CD14-positive monocyte (primary cell): Measurements from ENCODE around the gene SLC51A. TPM values are rescaled to one million over a fixed set of nuclear protein-coding genes. Genes with fewer than 3 reads are reported as not detected.

Experiments
- DNase-seq, 3 donors: peaks; one replicate each; pipeline ENCODE4 v3.0.0-alpha.2; 2011 to 2022
- H2AFZ ChIP-seq: 2 replicates; pipeline ENCODE4 v1.6.0; 2012; ENCODE audit warnings: mild to moderate bottlenecking, low read depth, low read length, inconsistent platforms; ENCODE audit not compliant: insufficient read depth, poor library complexity, severe bottlenecking
- H3K27ac ChIP-seq, 2 donors: 1 replicate in 1 of 2; 2 replicates in 1 of 2; pipeline ENCODE4 v1.5.1; 2012 to 2013; ENCODE audit warnings: low read length in 2 of 2, control low read depth in 1 of 2, inconsistent platforms in 1 of 2, low read depth in 1 of 2, mild to moderate bottlenecking in 1 of 2
- H3K27me3 ChIP-seq, 2 donors: one replicate each; pipeline versions ENCODE4 v1.6.0 to v1.6.1; 2011 to 2013; ENCODE audit warnings: low read length in 2 of 2; ENCODE audit not compliant: control insufficient read depth in 2 of 2, insufficient read depth in 2 of 2
- H3K36me3 ChIP-seq, 2 donors: replicated peaks in 1 of 2; 1 replicate in 1 of 2; 2 replicates in 1 of 2; pipeline versions ENCODE4 v1.5.1 to v1.6.1; 2012 to 2013; ENCODE audit warnings: low read length in 2 of 2, control low read depth in 1 of 2, inconsistent platforms in 1 of 2, mild to moderate bottlenecking in 1 of 2; ENCODE audit not compliant: insufficient read depth in 2 of 2, control insufficient read depth in 1 of 2
- H3K4me1 ChIP-seq, 2 donors: 1 replicate in 1 of 2; 2 replicates in 1 of 2; pipeline versions ENCODE4 v1.5.1 to v1.6.1; 2012 to 2013; ENCODE audit warnings: low read length in 2 of 2, control low read depth in 1 of 2, inconsistent platforms in 1 of 2, mild to moderate bottlenecking in 1 of 2, moderate library complexity in 1 of 2; ENCODE audit not compliant: insufficient read depth in 2 of 2, control insufficient read depth in 1 of 2
- H3K4me2 ChIP-seq: replicated peaks from 2 replicates; pipeline ENCODE3; 2012; ENCODE audit warnings: low read length, moderate library complexity, mild to moderate bottlenecking; ENCODE audit not compliant: poor library complexity, severe bottlenecking; ENCODE audit errors: extremely low read depth
- H3K4me3 ChIP-seq, 3 experiments: fragments of 200-600 bp in 1 of 3; sonication (generic) in 1 of 3; replicated peaks in 1 of 3; 1 replicate in 2 of 3; 2 replicates in 1 of 3; pipeline ENCODE4 v1.5.1; 2011 to 2013; ENCODE audit warnings: low read length in 3 of 3, mild to moderate bottlenecking in 3 of 3, control low read depth in 2 of 3, low read depth in 2 of 3, inconsistent platforms in 1 of 3, moderate library complexity in 1 of 3
- H3K79me2 ChIP-seq: 2 replicates; pipeline ENCODE4 v1.6.0; 2012; ENCODE audit warnings: mild to moderate bottlenecking, control low read depth, inconsistent platforms, low read length, moderate library complexity; ENCODE audit not compliant: insufficient read depth
- H3K9ac ChIP-seq: 2 replicates; pipeline ENCODE4 v1.6.0; 2017; ENCODE audit warnings: low read length, mild to moderate bottlenecking; ENCODE audit not compliant: insufficient read depth, poor library complexity, severe bottlenecking
- H3K9me3 ChIP-seq, 2 donors: replicated peaks in 1 of 2; 1 replicate in 1 of 2; 2 replicates in 1 of 2; pipeline versions ENCODE4 v1.5.1 to v1.6.1; 2012 to 2013; ENCODE audit warnings: low read length in 2 of 2, control low read depth in 1 of 2; ENCODE audit not compliant: control insufficient read depth in 1 of 2, insufficient read depth in 1 of 2
- H4K20me1 ChIP-seq: 2 replicates; pipeline ENCODE4 v1.6.0; 2012; ENCODE audit warnings: mild to moderate bottlenecking, low read length, control low read depth, moderate library complexity; ENCODE audit not compliant: insufficient read depth
- H3K27ac Mint-ChIP-seq, 7 donors: one replicate each; pipeline ENCODE4 v1.8.0; 2020; ENCODE audit warnings: mild to moderate bottlenecking in 7 of 7, mixed read lengths in 7 of 7, moderate library complexity in 6 of 7, inconsistent platforms in 2 of 7
- H3K27me3 Mint-ChIP-seq, 3 donors: one replicate each; pipeline ENCODE4 v1.8.0; 2021 to 2022; ENCODE audit warnings: low read depth in 3 of 3, mild to moderate bottlenecking in 3 of 3, mixed read lengths in 3 of 3, moderate library complexity in 3 of 3, inconsistent platforms in 1 of 3
- H3K36me3 Mint-ChIP-seq, 2 donors: one replicate each; pipeline ENCODE4 v1.8.0; 2020; ENCODE audit warnings: mixed read lengths in 2 of 2, inconsistent platforms in 1 of 2, mild to moderate bottlenecking in 1 of 2
- H3K4me1 Mint-ChIP-seq: one replicate; pipeline ENCODE4 v1.8.0; 2020; ENCODE audit warnings: mild to moderate bottlenecking, mixed read lengths
- H3K4me3 Mint-ChIP-seq, 2 donors: one replicate each; pipeline ENCODE4 v1.8.0; 2020; ENCODE audit warnings: mild to moderate bottlenecking in 2 of 2, mixed read lengths in 2 of 2, moderate library complexity in 1 of 2
- H3K9me3 Mint-ChIP-seq, 7 donors: one replicate each; pipeline ENCODE4 v1.8.0; 2020 to 2022; ENCODE audit warnings: mixed read lengths in 7 of 7, mild to moderate bottlenecking in 6 of 7, moderate library complexity in 6 of 7, inconsistent platforms in 2 of 7
- WGBS: methylation state at CpG from one replicate; pipeline ENCODE4 v1.1.5; 2013; ENCODE audit warnings: missing lambda C conversion rate; ENCODE audit not compliant: insufficient coverage; 5-methylcytosine and 5-hydroxymethylcytosine counted together
- intact Hi-C, 2 donors: fragments of 100-400 bp; cut with micrococcal nuclease; formaldehyde crosslinking; loops; one replicate each; pipeline versions ENCODE4 v1.15.0 to v1.15.1; 2023
- polyA plus RNA-seq, 3 donors: library from polyadenylated mRNA; depleted of rRNA in 1 of 3; unstranded in 2 of 3; stranded (reverse) in 1 of 3; fragments of 300-500 nt in 2 of 3; fragments of >200 nt in 1 of 3; fragmentation: Illumina TruSeq in 2 of 3; gene quantifications; 1 replicate in 2 of 3; 2 replicates in 1 of 3; pipeline ENCODE4 v1.2.3, GENCODE V29; 2012 to 2021
- TF ChIP-seq, protein P1 (sequence below): fragments of 200-600 bp; IDR thresholded peaks from one replicate; pipeline ENCODE4 v1.8.0; 2022; ENCODE audit warnings: antibody characterized with exemption, mild to moderate bottlenecking

Gene SLC51A
- polyA plus RNA-seq, 3 donors: 0.27 to 1.1 (median 0.37) TPM

GRCh38 chr3:196236223-196236622 lies 19.9 kb downstream of the SLC51A start:
- peak overlapping the region in 3 of 7 donors; percentile 9 to 61 (median 10) for H3K27ac Mint-ChIP-seq
- peaks cover 24% of the 10 kb centered on the region for H3K4me1 Mint-ChIP-seq
- WGBS: 80% methylated on average over 1 of the region's 8 CpGs
- Histone ChIP-seq H3K36me3 (peaks cover 42 to 68% of the 10 kb centered on the region in 2 donors), H4K20me1 (peaks cover 6% of the 10 kb centered on the region), H3K4me3 (no peak overlapping the region), H3K4me1 (peaks cover 15 to 17% of the 10 kb centered on the region in 2 donors), H2AFZ (no peak overlapping the region), H3K9ac (no peak overlapping the region), H3K79me2 (no peaks in the 10 kb centered on the region), H3K9me3 (no peaks in the 10 kb centered on the region), H3K4me2 (no peak overlapping the region), H3K27ac (no peak overlapping the region), H3K27me3 (no peaks in the 10 kb centered on the region)
- DNase-seq: no peak
- intact Hi-C loops: no loop called here
- peaks cover 50 to 60% of the 10 kb centered on the region in 2 donors for H3K36me3 Mint-ChIP-seq
- TF ChIP-seq, protein P1, sequence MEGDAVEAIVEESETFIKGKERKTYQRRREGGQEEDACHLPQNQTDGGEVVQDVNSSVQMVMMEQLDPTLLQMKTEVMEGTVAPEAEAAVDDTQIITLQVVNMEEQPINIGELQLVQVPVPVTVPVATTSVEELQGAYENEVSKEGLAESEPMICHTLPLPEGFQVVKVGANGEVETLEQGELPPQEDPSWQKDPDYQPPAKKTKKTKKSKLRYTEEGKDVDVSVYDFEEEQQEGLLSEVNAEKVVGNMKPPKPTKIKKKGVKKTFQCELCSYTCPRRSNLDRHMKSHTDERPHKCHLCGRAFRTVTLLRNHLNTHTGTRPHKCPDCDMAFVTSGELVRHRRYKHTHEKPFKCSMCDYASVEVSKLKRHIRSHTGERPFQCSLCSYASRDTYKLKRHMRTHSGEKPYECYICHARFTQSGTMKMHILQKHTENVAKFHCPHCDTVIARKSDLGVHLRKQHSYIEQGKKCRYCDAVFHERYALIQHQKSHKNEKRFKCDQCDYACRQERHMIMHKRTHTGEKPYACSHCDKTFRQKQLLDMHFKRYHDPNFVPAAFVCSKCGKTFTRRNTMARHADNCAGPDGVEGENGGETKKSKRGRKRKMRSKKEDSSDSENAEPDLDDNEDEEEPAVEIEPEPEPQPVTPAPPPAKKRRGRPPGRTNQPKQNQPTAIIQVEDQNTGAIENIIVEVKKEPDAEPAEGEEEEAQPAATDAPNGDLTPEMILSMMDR: no peak
- no peak overlapping the region for H3K4me3 Mint-ChIP-seq
- peaks cover 0 to 1% (median 0%) of the 10 kb centered on the region in 7 donors for H3K9me3 Mint-ChIP-seq
- no peaks in the 10 kb centered on the region for H3K27me3 Mint-ChIP-seq

- Mint-ChIP-seq H3K4me3 (no peak overlapping the region), H3K27ac (no peak overlapping the region), H3K27me3 (no peaks in the 10 kb centered on the region), H3K36me3 (peaks cover 60 to 70% of the 10 kb centered on the region in 2 donors), H3K9me3 (peaks cover 0 to 1% (median 0%) of the 10 kb centered on the region in 7 donors), H3K4me1 (peaks cover 21% of the 10 kb centered on the region)
- no peaks in the 10 kb centered on the region for H3K9me3 ChIP-seq
- no peak overlapping the region for H3K9ac ChIP-seq
- no peak overlapping the region for H3K4me3 ChIP-seq
- 93% methylated on average over 3 of the region's 5 CpGs for WGBS
- H3K4me2 ChIP-seq: no peak overlapping the region
- H2AFZ ChIP-seq: no peak overlapping the region
- H4K20me1 ChIP-seq: peaks cover 6% of the 10 kb centered on the region
- TF ChIP-seq, protein P1: no peak
- peaks cover 52 to 78% of the 10 kb centered on the region in 2 donors for H3K36me3 ChIP-seq
- H3K27ac ChIP-seq: no peak overlapping the region
- no peaks in the 10 kb centered on the region for H3K27me3 ChIP-seq
- intact Hi-C loops: no loop called here
- peaks cover 13 to 14% of the 10 kb centered on the region in 2 donors for H3K4me1 ChIP-seq
- no peak for DNase-seq
- no peaks in the 10 kb centered on the region for H3K79me2 ChIP-seq
Observed at GRCh38 chr3:196237203-196237602, 20.9 kb downstream of the SLC51A start.
